Gastrocnemius medialis (tissue), 4 donors: ENCODE data around the gene TSPAN1.

Source experiments
- POLR2A ChIP-seq, 2 donors: fragments of 450-650 bp; IDR thresholded peaks; one replicate each; pipeline ENCODE4 v1.6.1; 2017; ENCODE audit warnings: antibody characterized with exemption in 2 of 2, mild to moderate bottlenecking in 2 of 2, moderate library complexity in 2 of 2
- TF ChIP-seq, protein P1 (sequence below), 5 experiments: fragments of 450-650 bp in 3 of 5; fragments of 200-600 bp in 2 of 5; sonication (generic) in 2 of 5; IDR thresholded peaks in 4 of 5; conservative IDR thresholded peaks in 1 of 5; 1 replicate in 4 of 5; 2 replicates in 1 of 5; pipeline ENCODE4 v1.5.1; 2016 to 2019; ENCODE audit warnings: antibody characterized with exemption in 5 of 5, mild to moderate bottlenecking in 3 of 5, moderate library complexity in 3 of 5

DNA sequence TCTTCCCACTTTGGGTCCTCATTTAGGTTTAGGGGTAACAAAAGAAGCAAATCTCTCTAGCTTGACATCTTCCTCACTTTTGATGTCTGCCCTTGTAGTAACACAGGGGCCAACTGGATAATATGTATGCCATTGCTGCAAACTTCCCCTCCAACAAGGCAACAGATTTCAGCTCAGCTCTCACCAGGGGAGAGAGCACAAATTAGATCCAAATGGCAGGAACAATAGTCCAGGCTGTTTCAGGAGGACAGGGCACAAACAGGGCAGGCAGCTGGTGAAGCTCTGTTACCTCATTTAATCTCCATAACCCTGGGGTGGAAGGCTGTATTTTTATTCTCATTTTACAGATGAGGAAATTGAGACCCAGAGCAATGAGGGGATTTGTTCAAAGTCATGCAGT lies 38.2 kb upstream of the TSPAN1 start:
- no peak for TF ChIP-seq POLR2A (IDR thresholded peaks at IDR 0.05)
- TF ChIP-seq, protein P1, sequence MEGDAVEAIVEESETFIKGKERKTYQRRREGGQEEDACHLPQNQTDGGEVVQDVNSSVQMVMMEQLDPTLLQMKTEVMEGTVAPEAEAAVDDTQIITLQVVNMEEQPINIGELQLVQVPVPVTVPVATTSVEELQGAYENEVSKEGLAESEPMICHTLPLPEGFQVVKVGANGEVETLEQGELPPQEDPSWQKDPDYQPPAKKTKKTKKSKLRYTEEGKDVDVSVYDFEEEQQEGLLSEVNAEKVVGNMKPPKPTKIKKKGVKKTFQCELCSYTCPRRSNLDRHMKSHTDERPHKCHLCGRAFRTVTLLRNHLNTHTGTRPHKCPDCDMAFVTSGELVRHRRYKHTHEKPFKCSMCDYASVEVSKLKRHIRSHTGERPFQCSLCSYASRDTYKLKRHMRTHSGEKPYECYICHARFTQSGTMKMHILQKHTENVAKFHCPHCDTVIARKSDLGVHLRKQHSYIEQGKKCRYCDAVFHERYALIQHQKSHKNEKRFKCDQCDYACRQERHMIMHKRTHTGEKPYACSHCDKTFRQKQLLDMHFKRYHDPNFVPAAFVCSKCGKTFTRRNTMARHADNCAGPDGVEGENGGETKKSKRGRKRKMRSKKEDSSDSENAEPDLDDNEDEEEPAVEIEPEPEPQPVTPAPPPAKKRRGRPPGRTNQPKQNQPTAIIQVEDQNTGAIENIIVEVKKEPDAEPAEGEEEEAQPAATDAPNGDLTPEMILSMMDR (IDR thresholded peaks at IDR 0.05 in 4 of 5, conservative IDR thresholded peaks at IDR 0.05 in 1 of 5) = no peak
